HG02885 (cell line): ENCODE results near the gene PCDHGA6.
"Not testable (repeated sequence)": the region's sequence is repeated elsewhere in the genome, so short reads cannot be mapped to it uniquely, and the experiment has no call there.

ENCODE experiments used
- ATAC-seq: cut with Tn5 transposase; IDR thresholded peaks from one replicate; pipeline ENCODE4 v1.9.1; 2021; ENCODE audit warnings: mild to moderate bottlenecking; ENCODE audit not compliant: unreplicated experiment, poor library complexity

Gene PCDHGA6

GRCh38 chr5:141359790-141360426 lies 13.8 kb upstream of the PCDHGA6 start, which contains the start of gene PCDHGB2:
Gene PCDHGB2, plus strand, starts transcription at chr5:141359994. Its CDS starts 142 bp downstream, at chr5:141360136.
- ATAC-seq: no peak

- ATAC-seq: no peak
Measured at GRCh38 chr5:141360685-141361084, 13.0 kb upstream of the PCDHGA6 start.

GRCh38 chr5:141362719-141363118 lies 11.0 kb upstream of the PCDHGA6 start:
- no peak for ATAC-seq

GRCh38 chr5:141363952-141364660 lies 9.6 kb upstream of the PCDHGA6 start, which contains the start of gene PCDHGA5:
Gene PCDHGA5, plus strand, starts transcription at chr5:141364162. Its CDS starts 169 bp downstream, at chr5:141364331.
- ATAC-seq: no peak

- ATAC-seq: no peak
Measured at GRCh38 chr5:141366016-141366896, 7.4 kb upstream of the PCDHGA6 start.

GRCh38 chr5:141369994-141370848 lies 3.5 kb upstream of the PCDHGA6 start, which contains the start of gene PCDHGB3:
Gene PCDHGB3, plus strand, starts transcription at chr5:141370242. Its CDS starts 153 bp downstream, at chr5:141370395.
- peak; percentile 97 for ATAC-seq

- no peak for ATAC-seq
Measured at GRCh38 chr5:141371572-141372475, 1.9 kb upstream of the PCDHGA6 start.

- no peak for ATAC-seq
Measured at GRCh38 chr5:141374627-141375026, 936 bp downstream of the PCDHGA6 start.

GRCh38 chr5:141375444-141376155 lies 1.9 kb downstream of the PCDHGA6 start:
- ATAC-seq: not testable (repeated sequence)

- peak; percentile 85 for ATAC-seq
Measured at GRCh38 chr5:141382469-141383294, 9.0 kb downstream of the PCDHGA6 start, which contains the start of gene PCDHGA7. Gene PCDHGA7, plus strand, starts transcription at chr5:141382742. Its CDS starts 158 bp downstream, at chr5:141382900.

- no peak for ATAC-seq
Measured at GRCh38 chr5:141383345-141383744, 9.7 kb downstream of the PCDHGA6 start.

GRCh38 chr5:141384471-141385267 lies 11.0 kb downstream of the PCDHGA6 start:
- ATAC-seq: no peak

GRCh38 chr5:141387557-141388311 lies 14.0 kb downstream of the PCDHGA6 start, which contains the start of gene PCDHGB4:
Gene PCDHGB4, plus strand, starts transcription at chr5:141387698. Its CDS starts 187 bp downstream, at chr5:141387885.
- ATAC-seq: peak; percentile 79

- ATAC-seq: no peak
Measured at GRCh38 chr5:141388661-141389060, 15.0 kb downstream of the PCDHGA6 start.
